HAP-1 (cell line): ENCODE measurements around the gene ZNF430.
"Not testable (repeated sequence)": the region's sequence is repeated elsewhere in the genome, so short reads cannot be mapped to it uniquely, and the experiment has no call there.

ENCODE experiments used
- DNase-seq, 2 experiments: peaks; one replicate each; pipeline ENCODE4 v3.0.0-alpha.2; 2016 to 2020; ENCODE audit warnings: low spot score in 2 of 2
- H3K27me3 ChIP-seq: fragments of 250-450 bp; sonication (Bioruptor Pico); 2 replicates; pipeline ENCODE4 v1.5.1; 2020; ENCODE audit warnings: low read depth, mild to moderate bottlenecking, moderate library complexity
- H3K36me3 ChIP-seq: fragments of 250-450 bp; sonication (Bioruptor Pico); replicated peaks from 2 replicates; pipeline ENCODE4 v1.5.1; 2020; ENCODE audit warnings: mild to moderate bottlenecking
- H3K4me1 ChIP-seq: fragments of 250-450 bp; sonication (Bioruptor Pico); 2 replicates; pipeline ENCODE4 v1.5.1; 2020; ENCODE audit warnings: mild to moderate bottlenecking
- H3K4me3 ChIP-seq: fragments of 250-450 bp; sonication (Bioruptor Pico); 2 replicates; pipeline ENCODE4 v1.5.1; 2020; ENCODE audit warnings: mild to moderate bottlenecking, moderate library complexity
- H3K9me3 ChIP-seq: fragments of 250-450 bp; sonication (Bioruptor Pico); 2 replicates; pipeline ENCODE4 v1.5.1; 2020; ENCODE audit warnings: mild to moderate bottlenecking, moderate library complexity
- in situ Hi-C: fragments of 300-500 bp; cut with MboI; formaldehyde crosslinking; loops from 3 replicates; pipeline ENCODE4 v1.14.3; 2020; ENCODE audit warnings: low sequenced_read_pairs, inconsistent platforms, mixed read lengths

Gene ZNF430

DNA sequence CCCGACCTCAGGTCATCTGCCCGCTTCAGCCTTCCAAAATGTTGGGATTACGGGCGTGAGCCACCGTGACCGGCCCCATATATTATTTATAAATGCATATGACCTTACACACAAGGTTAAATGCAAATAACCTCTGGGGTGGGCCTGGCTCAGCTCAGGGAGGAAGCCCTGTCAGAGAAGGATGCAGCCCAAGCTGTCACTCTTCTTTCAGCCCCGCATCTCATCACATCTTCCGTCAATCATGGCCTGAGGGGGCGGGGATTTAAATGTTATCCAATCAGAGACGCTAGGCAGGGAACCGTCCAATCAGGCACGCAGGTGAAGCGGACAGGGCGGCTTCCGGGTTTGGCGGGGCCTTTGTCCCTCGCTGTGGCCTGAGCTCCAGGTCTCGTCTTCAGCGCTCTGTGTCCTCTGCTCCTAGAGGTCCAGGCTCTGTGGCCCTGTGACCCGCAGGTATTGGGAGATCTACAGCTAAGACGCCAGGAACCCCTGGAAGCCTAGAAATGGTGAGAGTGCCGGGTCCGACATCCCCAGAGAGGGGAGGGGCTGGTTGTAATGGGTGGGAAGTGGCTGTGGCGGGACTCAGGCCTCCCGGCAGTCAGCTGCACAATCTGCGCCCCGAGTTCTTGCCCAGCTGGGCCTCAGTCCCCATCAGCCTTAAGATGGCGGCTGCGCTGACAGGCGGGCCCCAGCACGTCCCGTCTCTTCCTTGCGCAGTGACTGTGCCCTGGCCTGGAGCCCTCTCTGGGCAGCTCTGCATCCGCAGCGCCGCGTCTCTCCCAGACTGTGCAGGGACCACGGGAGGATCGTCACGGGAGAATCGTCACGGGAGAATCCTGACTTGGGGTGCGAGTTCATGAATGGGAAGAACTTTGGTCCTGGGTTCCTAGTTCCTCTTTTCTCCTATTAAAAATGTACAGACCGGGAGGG lies at the start of gene ZNF430:
TSS of gene ZNF430 (plus strand) at position 360 of the 930 bp plus-strand sequence. CDS start at position 504, 144 bp downstream.
- peaks cover 3% of the 10 kb centered on the region; the same call in 1 of the 2 replicates for H3K9me3 ChIP-seq
- in situ Hi-C loops: no loop called here
- no peaks in the 10 kb centered on the region for H3K4me1 ChIP-seq
- H3K27me3 ChIP-seq: no peaks in the 10 kb centered on the region
- no peaks in the 10 kb centered on the region for H3K36me3 ChIP-seq
- H3K4me3 ChIP-seq: no peak within 1 kb of the TSS
- DNase-seq: no peak

- H3K4me3 ChIP-seq, H3K9me3 ChIP-seq, H3K4me1 ChIP-seq, H3K36me3 ChIP-seq, H3K27me3 ChIP-seq, in situ Hi-C loops, DNase-seq: not testable (repeated sequence)
Observed at GRCh38 chr19:20992788-20993187, 27.7 kb upstream of the ZNF430 start.

DNA sequence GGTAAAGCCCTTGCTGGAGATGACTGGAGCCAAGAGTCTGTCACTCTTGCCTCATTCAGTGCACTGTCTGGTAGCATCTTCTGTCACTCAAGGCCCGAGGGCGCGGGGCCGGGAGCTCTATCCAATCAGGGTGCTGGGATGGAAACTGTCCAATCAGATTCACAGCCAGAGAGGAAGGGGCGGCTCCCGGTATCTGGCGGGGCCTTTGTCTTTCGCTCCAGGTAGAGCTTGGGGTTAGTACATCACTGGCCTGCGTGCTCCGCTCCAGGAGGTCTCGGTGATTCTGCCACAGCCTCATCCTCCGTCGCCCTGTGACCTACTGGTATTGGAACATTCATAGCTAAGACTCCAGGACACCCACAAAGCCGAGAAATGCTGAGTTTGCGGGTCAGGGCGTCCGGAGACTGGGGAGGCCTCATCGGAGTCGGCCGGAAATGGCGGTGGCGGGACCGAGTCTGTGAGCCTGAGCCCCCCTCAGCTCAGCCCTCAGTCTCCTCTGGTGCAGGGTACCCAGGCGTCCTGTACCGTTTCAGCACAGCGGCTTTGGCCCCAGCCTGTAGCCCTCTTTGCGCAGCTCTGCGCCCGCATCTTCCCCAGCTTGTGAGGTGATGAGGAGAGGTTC lies 20.6 kb upstream of the ZNF430 start:
- no peaks in the 10 kb centered on the region for H3K36me3 ChIP-seq
- H3K4me1 ChIP-seq: no peaks in the 10 kb centered on the region
- no peaks in the 10 kb centered on the region for H3K27me3 ChIP-seq
- no peak overlapping the region for H3K4me3 ChIP-seq
- no peaks in the 10 kb centered on the region for H3K9me3 ChIP-seq
- in situ Hi-C loops: no loop called here
- DNase-seq: no peak

GRCh38 chr19:21021238-21021637 lies 781 bp downstream of the ZNF430 start:
- in situ Hi-C loops, H3K4me3 ChIP-seq, DNase-seq, H3K4me1 ChIP-seq, H3K9me3 ChIP-seq, H3K27me3 ChIP-seq, H3K36me3 ChIP-seq: not testable (repeated sequence)

GRCh38 chr19:21022996-21023395 lies 2.5 kb downstream of the ZNF430 start:
- Histone ChIP-seq H3K4me3 (no peak overlapping the region), H3K4me1 (no peaks in the 10 kb centered on the region), H3K9me3 (peaks cover 3% of the 10 kb centered on the region; the same call in 1 of the 2 replicates), H3K27me3 (no peaks in the 10 kb centered on the region), H3K36me3 (no peaks in the 10 kb centered on the region)
- DNase-seq: no peak
- in situ Hi-C loops: no loop called here

DNA sequence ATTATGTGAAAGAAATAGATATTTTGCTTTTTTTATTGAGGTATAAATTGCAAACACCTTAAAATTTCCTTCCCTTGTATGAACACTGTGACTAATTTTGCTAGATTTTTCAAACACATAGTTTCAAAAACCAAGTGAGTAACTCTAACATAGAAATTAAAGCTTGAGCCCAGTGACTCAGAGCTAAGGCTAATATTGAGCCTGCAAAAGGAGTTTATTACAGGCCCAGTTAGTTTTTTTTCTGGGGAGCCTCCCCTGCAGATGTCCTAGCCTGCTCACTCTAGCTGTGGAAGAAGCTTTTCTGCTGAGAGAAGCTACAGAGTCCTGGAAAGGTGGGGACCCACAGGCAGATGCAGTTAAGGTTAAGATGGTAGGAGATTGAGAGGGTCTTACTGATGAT lies 3.4 kb downstream of the ZNF430 start:
- in situ Hi-C loops: no loop called here
- Histone ChIP-seq H3K4me3 (no peak overlapping the region), H3K36me3 (no peaks in the 10 kb centered on the region)

GRCh38 chr19:21028969-21029268 lies 8.5 kb downstream of the ZNF430 start:
- no peaks in the 10 kb centered on the region for H3K4me1 ChIP-seq
- DNase-seq: no peak
- no peak overlapping the region for H3K4me3 ChIP-seq
- in situ Hi-C loops: no loop called here
- H3K27me3 ChIP-seq: no peaks in the 10 kb centered on the region
- H3K9me3 ChIP-seq: no peaks in the 10 kb centered on the region
- no peaks in the 10 kb centered on the region for H3K36me3 ChIP-seq

More for the DNA sequence above, 3.4 kb downstream of the ZNF430 start:
- Histone ChIP-seq H3K9me3 (peaks cover 3% of the 10 kb centered on the region; the same call in 1 of the 2 replicates), H3K4me1 (no peaks in the 10 kb centered on the region), H3K27me3 (no peaks in the 10 kb centered on the region)
- DNase-seq: no peak

DNA sequence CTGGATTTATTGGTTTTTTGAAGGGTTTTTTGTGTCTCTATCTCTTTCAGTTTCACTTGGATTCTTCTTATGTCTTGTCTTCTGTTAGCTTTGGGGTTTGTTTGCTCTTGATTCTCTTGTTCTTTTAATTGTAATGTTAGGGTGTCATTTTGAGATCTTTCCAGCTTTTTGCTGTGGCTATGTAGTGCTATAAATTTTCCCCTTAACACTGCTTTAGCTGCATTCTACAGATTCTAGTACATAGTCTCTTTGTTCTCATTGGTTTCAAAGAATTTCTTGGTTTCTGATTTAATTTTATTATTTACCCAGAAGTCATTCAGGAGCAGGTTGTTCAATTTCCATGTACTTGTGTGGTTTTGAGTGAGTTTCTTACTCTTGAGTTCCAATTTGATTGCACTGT lies 24.6 kb downstream of the ZNF430 start:
- H3K36me3 ChIP-seq: no peaks in the 10 kb centered on the region
- in situ Hi-C loops: no loop called here

GRCh38 chr19:21046489-21046888 lies 26.0 kb downstream of the ZNF430 start:
- Histone ChIP-seq H3K4me3 (no peak overlapping the region), H3K36me3 (no peaks in the 10 kb centered on the region), H3K9me3 (no peaks in the 10 kb centered on the region; the same call in none of the 2 replicates), H3K4me1 (no peaks in the 10 kb centered on the region), H3K27me3 (no peaks in the 10 kb centered on the region)
- in situ Hi-C loops: no loop called here
- no peak for DNase-seq

More for the DNA sequence above, 24.6 kb downstream of the ZNF430 start:
- Histone ChIP-seq H3K4me1 (no peaks in the 10 kb centered on the region), H3K27me3 (no peaks in the 10 kb centered on the region), H3K9me3 (no peaks in the 10 kb centered on the region; the same call in none of the 2 replicates), H3K4me3 (no peak overlapping the region)
- DNase-seq: no peak

DNA sequence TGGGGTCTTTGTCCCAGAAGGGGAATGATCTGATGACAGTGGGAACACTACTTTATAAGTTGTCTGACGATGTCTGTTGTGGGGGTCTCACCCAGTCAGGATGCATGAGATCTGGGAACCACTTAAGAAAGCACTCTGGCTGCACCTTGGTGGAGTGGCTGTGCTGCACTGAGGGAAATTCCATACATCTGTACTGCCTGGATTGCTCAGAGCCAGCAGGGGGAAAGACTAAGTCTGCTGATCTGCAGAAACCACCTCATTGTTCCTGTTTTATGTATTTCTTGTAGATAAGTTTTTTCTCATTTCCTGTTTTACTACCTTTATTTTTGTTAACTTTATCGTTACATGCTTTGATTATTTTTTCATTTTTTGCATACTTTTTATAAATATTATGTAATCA lies 27.3 kb downstream of the ZNF430 start:
- in situ Hi-C loops: no loop called here
- no peaks in the 10 kb centered on the region for H3K36me3 ChIP-seq

GRCh38 chr19:21052902-21053301 lies 32.4 kb downstream of the ZNF430 start:
- no peaks in the 10 kb centered on the region; the same call in 1 of the 2 replicates for H3K9me3 ChIP-seq
- DNase-seq: no peak
- H3K27me3 ChIP-seq: no peaks in the 10 kb centered on the region
- no peaks in the 10 kb centered on the region for H3K36me3 ChIP-seq
- no peaks in the 10 kb centered on the region for H3K4me1 ChIP-seq
- in situ Hi-C loops: no loop called here
- no peak overlapping the region for H3K4me3 ChIP-seq

More for the DNA sequence above, 27.3 kb downstream of the ZNF430 start:
- H3K27me3 ChIP-seq: no peaks in the 10 kb centered on the region
- H3K4me3 ChIP-seq: no peak overlapping the region
- no peaks in the 10 kb centered on the region for H3K4me1 ChIP-seq
- DNase-seq: no peak
- H3K9me3 ChIP-seq: no peaks in the 10 kb centered on the region; the same call in none of the 2 replicates

DNA sequence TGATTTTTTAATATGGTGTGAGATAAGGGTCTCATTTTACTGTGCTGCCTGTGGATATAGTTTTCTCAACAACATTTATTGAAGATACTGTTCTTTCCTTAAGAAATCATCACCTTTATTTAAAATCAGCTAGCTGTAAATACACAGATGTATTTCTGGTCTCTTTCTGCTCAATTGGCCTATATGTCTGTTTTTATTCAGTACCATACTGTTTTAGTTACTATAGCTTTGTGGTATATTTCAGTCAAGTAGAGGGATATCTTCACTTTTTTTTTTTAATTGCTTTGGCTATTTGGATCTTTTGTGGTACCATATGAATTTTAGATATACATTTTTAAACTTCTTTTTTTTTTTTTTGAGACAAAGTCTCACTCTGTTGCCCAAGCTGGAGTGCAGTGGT lies 44.9 kb downstream of the ZNF430 start:
- no peaks in the 10 kb centered on the region; the same call in 1 of the 2 replicates for H3K9me3 ChIP-seq
- in situ Hi-C loops: no loop called here
- DNase-seq: no peak
- no peaks in the 10 kb centered on the region for H3K27me3 ChIP-seq
- H3K36me3 ChIP-seq: no peaks in the 10 kb centered on the region
- no peaks in the 10 kb centered on the region for H3K4me1 ChIP-seq
- no peak overlapping the region for H3K4me3 ChIP-seq

DNA sequence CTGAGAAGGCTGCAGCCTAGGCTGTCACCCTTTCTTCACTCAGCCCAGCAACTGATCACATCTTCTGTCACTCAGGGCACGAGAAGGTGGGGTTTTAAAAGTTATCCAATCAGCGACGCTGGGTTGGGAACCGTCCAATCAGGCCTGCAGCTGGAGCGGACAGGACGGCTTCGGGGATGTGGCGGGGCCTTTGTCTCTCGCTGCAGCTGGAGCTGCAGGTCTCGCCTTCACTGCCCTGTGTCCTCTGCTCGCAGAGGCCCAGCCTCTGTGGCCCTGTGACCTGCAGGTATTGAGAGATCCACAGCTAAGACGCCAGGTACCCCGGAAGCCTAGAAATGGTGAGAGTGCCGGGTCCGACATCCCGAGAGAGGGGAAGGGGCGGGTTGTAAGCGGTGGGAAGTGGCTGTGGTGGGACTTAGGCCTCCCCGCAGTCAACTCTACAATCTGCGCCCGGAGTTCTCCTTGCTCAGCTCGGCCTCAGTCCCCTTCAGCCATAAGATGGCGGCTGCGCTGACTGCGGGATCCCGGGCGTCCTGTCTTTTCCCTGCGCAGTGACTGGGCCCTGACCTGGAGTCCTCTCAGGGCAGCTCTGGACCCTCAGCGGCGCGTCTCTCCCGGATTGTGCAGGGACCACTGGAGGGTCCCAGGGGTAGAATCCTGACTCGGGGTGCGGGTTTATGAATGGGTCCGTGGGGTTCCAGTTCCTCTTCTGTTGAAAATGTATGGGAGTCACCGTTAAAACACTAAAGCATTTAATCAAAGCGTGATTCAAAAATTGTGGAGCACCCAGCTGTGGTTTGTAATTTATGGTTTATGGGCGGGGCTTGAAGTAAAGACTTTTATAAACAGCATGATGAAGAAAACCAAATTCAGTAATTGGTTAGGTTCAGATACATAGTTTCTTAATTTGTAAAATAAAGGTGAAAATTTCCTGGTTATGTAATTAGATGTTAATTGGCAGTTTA lies 61.8 kb downstream of the ZNF430 start, which contains the start of gene ZNF714:
TSS of gene ZNF714 (plus strand) at position 193 of the 965 bp plus-strand sequence. CDS start 16,066 bp downstream, outside the sequence.
- in situ Hi-C loops: no loop called here
- no peaks in the 10 kb centered on the region for H3K9me3 ChIP-seq
- H3K36me3 ChIP-seq: no peaks in the 10 kb centered on the region
- H3K4me1 ChIP-seq: no peaks in the 10 kb centered on the region
- H3K27me3 ChIP-seq: no peaks in the 10 kb centered on the region
- H3K4me3 ChIP-seq: no peak within 1 kb of the TSS
- no peak for DNase-seq
